ENCODE measurements around the gene GALR2.

DNA sequence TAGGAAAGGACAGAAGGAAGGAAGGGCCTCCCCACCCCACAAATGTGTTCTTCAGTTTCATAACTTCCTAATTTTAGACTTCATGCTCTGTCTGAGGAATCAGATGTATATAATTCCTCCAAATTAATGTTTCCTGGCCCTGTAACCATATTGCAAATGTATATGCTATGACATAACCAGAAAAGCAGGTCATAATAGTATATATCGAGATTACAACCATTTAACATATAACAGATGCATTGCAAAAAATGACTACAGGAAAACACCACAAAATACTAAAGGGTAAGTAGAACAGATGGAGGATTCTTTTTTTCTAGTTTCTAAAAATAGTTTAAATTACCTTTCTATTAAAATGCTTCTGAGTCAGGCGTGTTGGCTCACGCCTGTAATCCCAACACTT, 32.1 kb downstream of the GALR2 start:
- TF ChIP-seq CHD2 (IDR thresholded peaks at IDR 0.05; ENCODE audit: low read length, partially characterized antibody): no peak
- TF ChIP-seq CTCF (IDR thresholded peaks at IDR 0.05): no peak

Data from A549 (cell line).